CD14-positive monocyte (primary cell): ENCODE results near the gene SEMA4A. TPM values are rescaled to one million over a fixed set of nuclear protein-coding genes. Genes with fewer than 3 reads are reported as not detected.

ENCODE experiments used
- DNase-seq, 3 donors: peaks; one replicate each; pipeline ENCODE4 v3.0.0-alpha.2; 2011 to 2022
- H2AFZ ChIP-seq: 2 replicates; pipeline ENCODE4 v1.6.0; 2012; ENCODE audit warnings: mild to moderate bottlenecking, low read depth, low read length, inconsistent platforms; ENCODE audit not compliant: insufficient read depth, poor library complexity, severe bottlenecking
- H3K27ac ChIP-seq, 2 donors: 1 replicate in 1 of 2; 2 replicates in 1 of 2; pipeline ENCODE4 v1.5.1; 2012 to 2013; ENCODE audit warnings: low read length in 2 of 2, control low read depth in 1 of 2, inconsistent platforms in 1 of 2, low read depth in 1 of 2, mild to moderate bottlenecking in 1 of 2
- H3K27me3 ChIP-seq, 2 donors: one replicate each; pipeline versions ENCODE4 v1.6.0 to v1.6.1; 2011 to 2013; ENCODE audit warnings: low read length in 2 of 2; ENCODE audit not compliant: control insufficient read depth in 2 of 2, insufficient read depth in 2 of 2
- H3K36me3 ChIP-seq, 2 donors: replicated peaks in 1 of 2; 1 replicate in 1 of 2; 2 replicates in 1 of 2; pipeline versions ENCODE4 v1.5.1 to v1.6.1; 2012 to 2013; ENCODE audit warnings: low read length in 2 of 2, control low read depth in 1 of 2, inconsistent platforms in 1 of 2, mild to moderate bottlenecking in 1 of 2; ENCODE audit not compliant: insufficient read depth in 2 of 2, control insufficient read depth in 1 of 2
- H3K4me1 ChIP-seq, 2 donors: 1 replicate in 1 of 2; 2 replicates in 1 of 2; pipeline versions ENCODE4 v1.5.1 to v1.6.1; 2012 to 2013; ENCODE audit warnings: low read length in 2 of 2, control low read depth in 1 of 2, inconsistent platforms in 1 of 2, mild to moderate bottlenecking in 1 of 2, moderate library complexity in 1 of 2; ENCODE audit not compliant: insufficient read depth in 2 of 2, control insufficient read depth in 1 of 2
- H3K4me2 ChIP-seq: replicated peaks from 2 replicates; pipeline ENCODE3; 2012; ENCODE audit warnings: low read length, moderate library complexity, mild to moderate bottlenecking; ENCODE audit not compliant: poor library complexity, severe bottlenecking; ENCODE audit errors: extremely low read depth
- H3K4me3 ChIP-seq, 3 experiments: fragments of 200-600 bp in 1 of 3; sonication (generic) in 1 of 3; replicated peaks in 1 of 3; 1 replicate in 2 of 3; 2 replicates in 1 of 3; pipeline ENCODE4 v1.5.1; 2011 to 2013; ENCODE audit warnings: low read length in 3 of 3, mild to moderate bottlenecking in 3 of 3, control low read depth in 2 of 3, low read depth in 2 of 3, inconsistent platforms in 1 of 3, moderate library complexity in 1 of 3
- H3K79me2 ChIP-seq: 2 replicates; pipeline ENCODE4 v1.6.0; 2012; ENCODE audit warnings: mild to moderate bottlenecking, control low read depth, inconsistent platforms, low read length, moderate library complexity; ENCODE audit not compliant: insufficient read depth
- H3K9ac ChIP-seq: 2 replicates; pipeline ENCODE4 v1.6.0; 2017; ENCODE audit warnings: low read length, mild to moderate bottlenecking; ENCODE audit not compliant: insufficient read depth, poor library complexity, severe bottlenecking
- H3K9me3 ChIP-seq, 2 donors: replicated peaks in 1 of 2; 1 replicate in 1 of 2; 2 replicates in 1 of 2; pipeline versions ENCODE4 v1.5.1 to v1.6.1; 2012 to 2013; ENCODE audit warnings: low read length in 2 of 2, control low read depth in 1 of 2; ENCODE audit not compliant: control insufficient read depth in 1 of 2, insufficient read depth in 1 of 2
- H4K20me1 ChIP-seq: 2 replicates; pipeline ENCODE4 v1.6.0; 2012; ENCODE audit warnings: mild to moderate bottlenecking, low read length, control low read depth, moderate library complexity; ENCODE audit not compliant: insufficient read depth
- H3K27ac Mint-ChIP-seq, 7 donors: one replicate each; pipeline ENCODE4 v1.8.0; 2020; ENCODE audit warnings: mild to moderate bottlenecking in 7 of 7, mixed read lengths in 7 of 7, moderate library complexity in 6 of 7, inconsistent platforms in 2 of 7
- H3K27me3 Mint-ChIP-seq, 3 donors: one replicate each; pipeline ENCODE4 v1.8.0; 2021 to 2022; ENCODE audit warnings: low read depth in 3 of 3, mild to moderate bottlenecking in 3 of 3, mixed read lengths in 3 of 3, moderate library complexity in 3 of 3, inconsistent platforms in 1 of 3
- H3K36me3 Mint-ChIP-seq, 2 donors: one replicate each; pipeline ENCODE4 v1.8.0; 2020; ENCODE audit warnings: mixed read lengths in 2 of 2, inconsistent platforms in 1 of 2, mild to moderate bottlenecking in 1 of 2
- H3K4me1 Mint-ChIP-seq: one replicate; pipeline ENCODE4 v1.8.0; 2020; ENCODE audit warnings: mild to moderate bottlenecking, mixed read lengths
- H3K4me3 Mint-ChIP-seq, 2 donors: one replicate each; pipeline ENCODE4 v1.8.0; 2020; ENCODE audit warnings: mild to moderate bottlenecking in 2 of 2, mixed read lengths in 2 of 2, moderate library complexity in 1 of 2
- H3K9me3 Mint-ChIP-seq, 7 donors: one replicate each; pipeline ENCODE4 v1.8.0; 2020 to 2022; ENCODE audit warnings: mixed read lengths in 7 of 7, mild to moderate bottlenecking in 6 of 7, moderate library complexity in 6 of 7, inconsistent platforms in 2 of 7
- CTCF ChIP-seq: fragments of 200-600 bp; IDR thresholded peaks from one replicate; pipeline ENCODE4 v1.8.0; 2022; ENCODE audit warnings: antibody characterized with exemption, mild to moderate bottlenecking
- WGBS: methylation state at CpG from one replicate; pipeline ENCODE4 v1.1.5; 2013; ENCODE audit warnings: missing lambda C conversion rate; ENCODE audit not compliant: insufficient coverage; 5-methylcytosine and 5-hydroxymethylcytosine counted together
- intact Hi-C, 2 donors: fragments of 100-400 bp; cut with micrococcal nuclease; formaldehyde crosslinking; loops; one replicate each; pipeline versions ENCODE4 v1.15.0 to v1.15.1; 2023
- polyA plus RNA-seq, 3 donors: library from polyadenylated mRNA; depleted of rRNA in 1 of 3; unstranded in 2 of 3; stranded (reverse) in 1 of 3; fragments of 300-500 nt in 2 of 3; fragments of >200 nt in 1 of 3; fragmentation: Illumina TruSeq in 2 of 3; gene quantifications; 1 replicate in 2 of 3; 2 replicates in 1 of 3; pipeline ENCODE4 v1.2.3, GENCODE V29; 2012 to 2021

Gene SEMA4A
- polyA plus RNA-seq, 3 donors = 72.3 to 121 (median 116) TPM

GRCh38 chr1:156217871-156218270, 64.5 kb downstream of the SEMA4A start:
- peak; percentile 46 to 72 (median 69) for DNase-seq
- peak overlapping the region; percentile 88 to 97 (median 95) for H3K27ac Mint-ChIP-seq
- peak overlapping the region; percentile 65 for H3K4me2 ChIP-seq

GRCh38 chr1:156220226-156220625, 66.8 kb downstream of the SEMA4A start:
- Mint-ChIP-seq H3K27me3 (no peaks in the 10 kb centered on the region), H3K4me1 (peaks cover 21% of the 10 kb centered on the region), H3K36me3 (peaks cover 44 to 58% of the 10 kb centered on the region in 2 donors), H3K27ac (peak overlapping the region in 1 of 7 donors; percentile 30), H3K9me3 (no peaks in the 10 kb centered on the region), H3K4me3 (no peak overlapping the region)
- Histone ChIP-seq H3K9me3 (no peaks in the 10 kb centered on the region), H3K79me2 (peaks cover 34% of the 10 kb centered on the region), H3K4me3 (no peak overlapping the region), H3K4me2 (no peak overlapping the region), H2AFZ (no peak overlapping the region), H3K27ac (no peak overlapping the region), H3K36me3 (peaks cover 33 to 43% of the 10 kb centered on the region in 2 donors), H4K20me1 (no peaks in the 10 kb centered on the region), H3K27me3 (no peaks in the 10 kb centered on the region), H3K9ac (no peak overlapping the region), H3K4me1 (peaks cover 27 to 36% of the 10 kb centered on the region in 2 donors)
- DNase-seq = no peak
- no peak for TF ChIP-seq CTCF
- 100% methylated on average over 1 of the region's 9 CpGs for WGBS
- intact Hi-C loops = no loop called here

More at GRCh38 chr1:156217871-156218270, 64.5 kb downstream of the SEMA4A start:
- no CpG with 5 or more reads among the region's 2 CpGs for WGBS
- no peaks in the 10 kb centered on the region for H3K9me3 Mint-ChIP-seq
- Histone ChIP-seq H3K4me3 (peak overlapping the region in 1 of 3 experiments; percentile 59), H3K9me3 (no peaks in the 10 kb centered on the region), H3K79me2 (peaks cover 53% of the 10 kb centered on the region), H3K27ac (peak overlapping the region; percentile 74 to 86), H3K27me3 (no peaks in the 10 kb centered on the region), H3K36me3 (peaks cover 20 to 27% of the 10 kb centered on the region in 2 donors), H2AFZ (no peak overlapping the region), H3K4me1 (peaks cover 38 to 48% of the 10 kb centered on the region in 2 donors), H3K9ac (peak overlapping the region; percentile 44), H4K20me1 (no peaks in the 10 kb centered on the region)
- peaks cover 34 to 54% of the 10 kb centered on the region in 2 donors for H3K36me3 Mint-ChIP-seq
- intact Hi-C loops = no loop called here
- no peaks in the 10 kb centered on the region for H3K27me3 Mint-ChIP-seq
- peak overlapping the region; percentile 28 to 69 for H3K4me3 Mint-ChIP-seq
- H3K4me1 Mint-ChIP-seq = peaks cover 32% of the 10 kb centered on the region
- no peak for TF ChIP-seq CTCF
